Stimulated activated CD4-positive, alpha-beta T cell treated with anti-CD3 and anti-CD28 coated beads, Interleukin-2, amount 100 ng/mL, for 48 hours (primary cell): ENCODE data around the gene GALNT3.

Source experiments
- DNase-seq, 2 donors: peaks; one replicate each; pipeline ENCODE4 v3.0.0-alpha.2; 2020

The GALNT3 gene

DNA sequence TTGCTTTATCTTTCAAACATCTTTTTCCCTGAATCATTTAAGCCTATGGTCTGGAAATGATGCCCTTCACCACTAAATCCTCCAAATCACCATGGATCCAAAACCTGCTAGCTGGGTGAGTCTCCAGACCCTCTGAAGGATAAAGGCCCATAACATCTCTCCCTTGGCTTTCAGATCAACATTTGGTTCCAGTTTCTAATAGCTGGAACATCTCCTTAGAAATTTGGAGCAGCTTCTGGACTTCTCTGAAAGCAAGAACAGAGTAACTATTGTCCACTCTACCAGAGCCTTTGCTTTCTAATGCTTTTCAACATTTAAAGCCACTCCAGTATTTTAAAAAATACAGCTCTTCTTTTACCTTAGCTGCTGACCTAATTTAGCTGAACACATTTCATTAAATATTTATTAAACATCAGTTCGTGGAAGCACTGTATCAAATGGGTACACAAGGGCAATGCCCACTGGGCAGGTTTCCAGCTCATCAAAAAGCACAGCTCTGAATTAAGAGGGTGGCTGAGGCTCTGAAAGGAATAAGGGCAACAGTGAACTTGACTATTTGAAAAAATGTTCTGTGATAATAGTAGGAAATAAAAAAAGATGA is 75.3 kb downstream of the GALNT3 start:
- no peak for DNase-seq

DNA sequence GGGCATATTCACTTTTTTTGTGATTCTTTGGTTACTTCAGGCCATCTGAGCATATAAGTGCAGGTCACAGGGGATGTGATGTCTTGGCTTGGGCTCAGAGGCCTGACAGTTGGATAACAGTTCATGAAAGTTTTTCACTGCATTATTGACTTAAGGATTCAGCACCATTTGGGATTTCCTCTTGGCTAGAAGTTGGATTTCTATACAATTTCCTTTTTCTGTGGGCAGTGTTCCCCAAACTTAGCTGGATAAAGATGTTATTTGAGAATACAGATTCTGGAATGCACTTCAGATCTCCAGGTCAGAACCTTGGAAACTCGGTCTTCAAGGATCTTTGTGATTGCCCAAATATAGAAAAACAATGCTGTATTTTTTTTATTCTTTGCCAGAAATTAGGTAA is 78.0 kb downstream of the GALNT3 start:
- DNase-seq, result no peak

DNA sequence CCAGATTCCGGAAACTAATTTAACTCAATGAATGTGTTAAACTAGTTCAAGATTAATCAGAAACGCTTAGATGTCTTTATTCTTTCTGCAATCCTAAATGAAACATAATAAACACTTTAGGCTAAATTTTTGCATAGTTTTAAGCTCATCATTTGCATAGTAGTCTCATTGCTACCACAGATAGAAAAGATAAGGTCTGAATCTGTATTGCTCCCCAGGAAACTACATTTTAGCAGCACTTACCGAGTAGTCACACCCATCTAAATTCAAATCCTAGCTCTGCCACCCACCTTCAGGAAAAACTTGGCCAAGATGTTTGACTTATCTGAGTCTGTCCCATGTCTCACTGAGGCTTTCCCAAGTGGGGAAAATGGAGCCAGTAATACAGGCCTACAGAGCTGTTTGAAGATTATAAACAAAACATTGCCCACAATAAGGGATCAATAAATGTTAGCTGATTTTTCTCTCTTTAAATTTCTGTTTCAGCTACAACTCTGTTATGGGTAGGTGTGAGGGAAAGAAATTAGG is 87.0 kb downstream of the GALNT3 start:
- no peak for DNase-seq

DNA sequence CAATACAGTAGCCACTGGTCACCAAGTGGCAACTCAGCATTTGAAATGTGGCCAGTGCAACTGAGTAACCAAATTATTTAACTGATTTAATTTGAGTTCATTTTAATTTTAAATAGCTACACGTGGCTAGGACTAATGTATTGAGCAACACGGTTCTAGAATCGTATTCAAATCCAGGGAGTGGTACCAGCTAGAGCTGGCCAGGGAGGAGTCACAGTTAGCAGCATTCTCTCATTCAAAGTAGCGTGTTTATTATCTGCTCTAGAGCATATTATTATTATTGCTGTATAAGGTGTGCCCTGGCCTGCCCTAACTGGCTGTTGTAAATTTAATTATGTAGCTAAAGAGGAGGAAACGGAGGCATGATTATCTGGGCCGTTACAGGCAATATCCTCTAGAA is 92.9 kb downstream of the GALNT3 start:
- no peak for DNase-seq

DNA sequence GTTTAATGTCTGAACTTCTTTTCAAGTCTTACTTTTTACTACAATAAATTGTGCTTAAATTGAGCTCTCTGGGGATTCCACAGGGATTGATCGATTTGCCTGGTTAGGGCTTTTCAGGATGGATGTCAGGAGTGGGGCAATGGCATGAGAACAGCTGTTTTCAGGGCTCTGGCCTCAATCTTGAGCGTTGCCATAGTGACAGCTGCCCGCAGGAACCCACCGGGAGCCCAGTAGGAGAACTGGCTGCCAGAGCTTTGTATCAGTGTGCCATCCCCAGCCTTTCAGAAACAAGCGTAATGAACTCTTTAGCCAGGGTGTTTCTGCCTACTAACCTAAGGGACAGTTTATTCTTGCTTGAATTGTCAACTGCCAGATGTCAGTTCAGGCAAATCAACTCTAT is 93.5 kb downstream of the GALNT3 start:
- no peak for DNase-seq

DNA sequence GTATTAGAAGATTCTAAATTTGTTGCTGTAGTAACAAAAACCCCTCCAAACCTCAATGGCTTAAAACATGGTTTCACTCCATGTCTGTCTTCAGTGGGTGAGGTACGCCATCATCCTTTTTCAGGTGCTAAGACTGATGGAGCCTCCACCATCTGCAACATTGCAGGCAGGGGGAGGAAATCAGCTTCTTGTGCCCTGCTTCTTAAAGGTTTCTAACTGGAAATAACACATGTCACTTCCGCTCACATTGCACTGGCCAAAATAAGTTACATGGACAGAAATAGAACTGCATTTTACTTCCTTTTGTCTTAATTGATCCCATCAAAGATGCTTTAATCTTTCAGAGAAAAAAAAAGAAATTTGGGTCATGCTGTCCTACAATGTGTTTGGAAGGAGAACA is 94.1 kb downstream of the GALNT3 start:
- no peak for DNase-seq

DNA sequence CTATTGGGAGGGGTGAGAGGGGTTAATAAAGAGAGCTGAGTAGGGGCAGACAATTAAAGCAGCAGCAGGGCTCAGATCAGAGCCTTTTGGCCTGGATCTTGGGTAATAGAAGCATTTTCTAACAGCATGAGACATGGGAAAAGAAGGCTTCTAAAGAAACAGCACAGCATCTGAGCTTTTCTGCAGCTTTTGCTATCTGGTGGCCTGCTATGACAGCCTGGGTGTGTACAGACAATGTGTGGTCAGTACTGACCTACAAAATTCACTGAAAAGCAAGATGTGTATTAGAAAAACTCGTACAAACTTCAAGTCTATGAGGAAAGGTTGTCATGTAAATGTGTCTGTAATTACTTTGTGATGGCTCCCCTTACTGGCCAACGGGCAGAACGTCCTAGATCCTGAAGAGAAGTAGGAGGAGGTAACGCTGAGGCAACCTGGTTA is 95.6 kb downstream of the GALNT3 start:
- no peak for DNase-seq

DNA sequence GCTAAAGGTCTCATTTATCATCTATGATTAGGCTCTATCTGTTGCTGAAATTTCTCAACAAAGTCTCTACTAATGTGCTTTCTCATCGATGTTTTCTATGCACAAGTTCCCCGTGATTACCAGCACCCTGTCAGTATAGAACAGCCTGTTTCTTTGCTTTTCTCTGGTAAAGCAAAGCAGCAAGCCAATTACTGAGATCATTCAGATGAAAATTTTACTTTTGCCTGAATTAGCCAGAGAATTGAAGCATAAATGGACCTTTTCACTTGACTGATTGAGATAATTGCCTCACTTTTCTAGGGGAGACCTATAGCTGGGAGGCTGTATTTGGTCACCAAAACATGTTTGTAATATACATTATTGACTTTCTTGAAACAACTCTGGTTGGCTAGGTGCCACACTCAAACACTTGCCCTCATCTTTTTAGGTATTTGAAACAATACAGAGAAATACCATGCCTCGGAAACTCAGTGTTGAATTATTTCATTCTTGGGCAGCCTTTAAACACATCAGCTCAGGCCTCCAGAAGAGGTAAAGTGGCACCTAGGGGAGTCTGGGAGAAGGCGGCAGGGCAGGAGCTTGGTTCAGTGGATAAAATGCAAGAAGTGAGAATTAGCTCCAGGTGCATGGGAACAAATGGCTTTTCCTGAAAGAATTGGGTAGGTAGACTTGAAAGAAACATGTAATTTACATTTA is 96.2 kb downstream of the GALNT3 start:
- no peak for DNase-seq
